Measurements from ENCODE around the gene PAX3.

DNA sequence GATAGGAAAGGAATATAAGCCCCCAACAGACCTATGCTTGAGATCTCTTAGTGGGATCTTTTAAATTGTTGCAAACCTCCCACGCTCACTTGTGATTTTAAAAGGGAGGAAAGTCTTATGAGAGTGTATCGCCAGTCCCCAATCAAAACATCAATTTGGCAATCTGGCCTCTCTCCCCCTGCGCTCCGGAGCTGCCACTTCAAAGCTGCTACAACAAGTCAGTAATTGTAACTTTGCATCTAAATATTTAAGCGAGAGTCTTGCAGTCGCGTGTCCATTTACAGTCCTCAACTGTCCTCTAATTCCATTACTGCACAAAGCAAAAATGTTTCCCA lies 8.4 kb downstream of the PAX3 start:
- no peak for TF ChIP-seq POLR2AphosphoS5 (IDR thresholded peaks at IDR 0.05; ENCODE audit: low read depth, low read length)
- TF ChIP-seq FOXP2 (optimal IDR thresholded peaks at IDR 0.05; ENCODE audit: borderline replicate concordance, extremely low read depth, extremely low read length, insufficient read depth): no peak
- TF ChIP-seq TAF1 (IDR thresholded peaks at IDR 0.05; ENCODE audit: borderline replicate concordance, insufficient read depth, low read length): no peak
- TF ChIP-seq, protein P1, sequence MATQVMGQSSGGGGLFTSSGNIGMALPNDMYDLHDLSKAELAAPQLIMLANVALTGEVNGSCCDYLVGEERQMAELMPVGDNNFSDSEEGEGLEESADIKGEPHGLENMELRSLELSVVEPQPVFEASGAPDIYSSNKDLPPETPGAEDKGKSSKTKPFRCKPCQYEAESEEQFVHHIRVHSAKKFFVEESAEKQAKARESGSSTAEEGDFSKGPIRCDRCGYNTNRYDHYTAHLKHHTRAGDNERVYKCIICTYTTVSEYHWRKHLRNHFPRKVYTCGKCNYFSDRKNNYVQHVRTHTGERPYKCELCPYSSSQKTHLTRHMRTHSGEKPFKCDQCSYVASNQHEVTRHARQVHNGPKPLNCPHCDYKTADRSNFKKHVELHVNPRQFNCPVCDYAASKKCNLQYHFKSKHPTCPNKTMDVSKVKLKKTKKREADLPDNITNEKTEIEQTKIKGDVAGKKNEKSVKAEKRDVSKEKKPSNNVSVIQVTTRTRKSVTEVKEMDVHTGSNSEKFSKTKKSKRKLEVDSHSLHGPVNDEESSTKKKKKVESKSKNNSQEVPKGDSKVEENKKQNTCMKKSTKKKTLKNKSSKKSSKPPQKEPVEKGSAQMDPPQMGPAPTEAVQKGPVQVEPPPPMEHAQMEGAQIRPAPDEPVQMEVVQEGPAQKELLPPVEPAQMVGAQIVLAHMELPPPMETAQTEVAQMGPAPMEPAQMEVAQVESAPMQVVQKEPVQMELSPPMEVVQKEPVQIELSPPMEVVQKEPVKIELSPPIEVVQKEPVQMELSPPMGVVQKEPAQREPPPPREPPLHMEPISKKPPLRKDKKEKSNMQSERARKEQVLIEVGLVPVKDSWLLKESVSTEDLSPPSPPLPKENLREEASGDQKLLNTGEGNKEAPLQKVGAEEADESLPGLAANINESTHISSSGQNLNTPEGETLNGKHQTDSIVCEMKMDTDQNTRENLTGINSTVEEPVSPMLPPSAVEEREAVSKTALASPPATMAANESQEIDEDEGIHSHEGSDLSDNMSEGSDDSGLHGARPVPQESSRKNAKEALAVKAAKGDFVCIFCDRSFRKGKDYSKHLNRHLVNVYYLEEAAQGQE (IDR thresholded peaks at IDR 0.05; ENCODE audit: insufficient read depth in 1 of 2, low read depth in 2 of 2, low read length in 2 of 2): no peak
- no peak for TF ChIP-seq SIN3A (IDR thresholded peaks at IDR 0.05; ENCODE audit: borderline replicate concordance, insufficient read depth, low read length)
